Fibroblast of mammary gland (primary cell): ENCODE measurements around the gene HOXC10.
A peak's percentile ranks its signal among the peaks of the same experiment; 100 is the strongest.

Experiments used
- DNase-seq: peaks from one replicate; pipeline ENCODE4 v3.0.0-alpha.2; 2010; ENCODE audit warnings: low read depth
- H3K4me3 ChIP-seq: 2 replicates; pipeline ENCODE4 v1.5.1; 2011; ENCODE audit warnings: low read depth, mild to moderate bottlenecking, low read length, moderate library complexity; ENCODE audit not compliant: control insufficient read depth
- TF ChIP-seq, protein P1 (sequence below): conservative IDR thresholded peaks from 2 replicates; pipeline ENCODE4 v1.5.1; 2011; ENCODE audit warnings: low read depth, low read length, inconsistent platforms; ENCODE audit not compliant: control insufficient read depth, insufficient read depth

Gene HOXC10

DNA sequence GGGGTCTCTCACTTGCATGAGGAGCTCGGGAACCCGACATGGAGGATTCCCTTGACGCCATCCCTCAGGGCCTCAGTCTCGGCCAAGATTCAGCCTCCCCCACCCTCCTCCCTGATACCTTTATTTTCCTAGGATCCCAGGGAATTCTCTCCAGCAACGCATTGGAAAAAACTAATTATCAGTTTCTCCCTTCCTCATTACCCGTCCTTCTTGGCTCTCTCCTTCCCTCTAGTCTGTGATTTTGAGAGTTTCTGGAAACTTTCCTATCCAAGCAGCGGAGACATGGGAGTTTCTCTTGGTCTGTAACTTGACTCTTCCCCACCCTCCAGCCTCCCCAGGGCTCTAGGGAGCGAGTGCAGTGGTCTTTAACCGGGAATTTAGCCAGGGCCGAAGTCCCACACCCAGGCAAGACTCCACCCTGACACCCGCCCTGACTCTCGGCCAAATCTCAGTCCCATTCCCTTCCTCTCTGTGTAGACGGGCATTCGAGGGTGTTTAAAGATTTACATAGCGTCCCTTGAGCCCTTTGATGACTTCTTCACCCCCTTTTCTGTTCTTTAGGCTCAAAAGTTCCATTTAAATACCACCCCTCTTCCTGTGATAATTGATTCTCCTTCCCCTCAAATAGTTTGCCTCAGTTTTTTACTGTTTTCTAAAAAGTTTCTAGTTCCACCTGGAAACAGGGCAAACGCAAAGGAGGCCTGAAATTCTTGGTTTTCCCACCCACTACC, 54.6 kb downstream of the HOXC10 start:
- DNase-seq = peak; percentile 84
- peak overlapping the region; percentile 17 for H3K4me3 ChIP-seq

More for the DNA sequence above, 54.6 kb downstream of the HOXC10 start:
- TF ChIP-seq, protein P1, sequence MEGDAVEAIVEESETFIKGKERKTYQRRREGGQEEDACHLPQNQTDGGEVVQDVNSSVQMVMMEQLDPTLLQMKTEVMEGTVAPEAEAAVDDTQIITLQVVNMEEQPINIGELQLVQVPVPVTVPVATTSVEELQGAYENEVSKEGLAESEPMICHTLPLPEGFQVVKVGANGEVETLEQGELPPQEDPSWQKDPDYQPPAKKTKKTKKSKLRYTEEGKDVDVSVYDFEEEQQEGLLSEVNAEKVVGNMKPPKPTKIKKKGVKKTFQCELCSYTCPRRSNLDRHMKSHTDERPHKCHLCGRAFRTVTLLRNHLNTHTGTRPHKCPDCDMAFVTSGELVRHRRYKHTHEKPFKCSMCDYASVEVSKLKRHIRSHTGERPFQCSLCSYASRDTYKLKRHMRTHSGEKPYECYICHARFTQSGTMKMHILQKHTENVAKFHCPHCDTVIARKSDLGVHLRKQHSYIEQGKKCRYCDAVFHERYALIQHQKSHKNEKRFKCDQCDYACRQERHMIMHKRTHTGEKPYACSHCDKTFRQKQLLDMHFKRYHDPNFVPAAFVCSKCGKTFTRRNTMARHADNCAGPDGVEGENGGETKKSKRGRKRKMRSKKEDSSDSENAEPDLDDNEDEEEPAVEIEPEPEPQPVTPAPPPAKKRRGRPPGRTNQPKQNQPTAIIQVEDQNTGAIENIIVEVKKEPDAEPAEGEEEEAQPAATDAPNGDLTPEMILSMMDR = no peak
